ENCODE data around the gene COL21A1. TPM values are rescaled to one million over a fixed set of nuclear protein-coding genes. Genes with fewer than 3 reads are reported as not detected.

The COL21A1 gene
- total RNA-seq, 4 donors from 2014 or later, result 4.2 to 15.2 (median 4.9) TPM

- H3K27ac ChIP-seq, result no peak overlapping the region
- no peaks in the 10 kb centered on the region for H3K9me3 ChIP-seq
- no peaks in the 10 kb centered on the region for H3K4me1 ChIP-seq
- no peak for DNase-seq (ENCODE audit: low spot score in 2 of 2)
- WGBS, result 67% methylated on average over 3 of the region's 3 CpGs
- H3K36me3 ChIP-seq, result no peaks in the 10 kb centered on the region
- TF ChIP-seq POLR2A (IDR thresholded peaks at IDR 0.05) (no peak), CTCF (IDR thresholded peaks at IDR 0.05) (no peak), EP300 (IDR thresholded peaks at IDR 0.05) (no peak)
- no peaks in the 10 kb centered on the region for H3K27me3 ChIP-seq
- no peak overlapping the region for H3K4me3 ChIP-seq
Observed at GRCh38 chr6:56259234-56260077, 12.1 kb upstream of the COL21A1 start.

GRCh38 chr6:56255349-56255748, 8.0 kb upstream of the COL21A1 start:
- no peaks in the 10 kb centered on the region for H3K36me3 ChIP-seq
- no peak overlapping the region for H3K27ac ChIP-seq
- H3K27me3 ChIP-seq, result no peaks in the 10 kb centered on the region
- H3K9me3 ChIP-seq, result no peaks in the 10 kb centered on the region
- no peak for TF ChIP-seq POLR2A (IDR thresholded peaks at IDR 0.05)
- TF ChIP-seq EP300 (IDR thresholded peaks at IDR 0.05), result no peak
- TF ChIP-seq CTCF (IDR thresholded peaks at IDR 0.05), result no peak
- TF ChIP-seq POLR2AphosphoS5 (IDR thresholded peaks at IDR 0.05), result no peak
- WGBS, result 52% methylated on average over 1 of the region's 1 CpG
- DNase-seq (ENCODE audit: low spot score in 2 of 2), result no peak
- H3K4me3 ChIP-seq, result no peak overlapping the region
- no peaks in the 10 kb centered on the region for H3K4me1 ChIP-seq

- Histone ChIP-seq H3K4me3 (no peak overlapping the region), H3K36me3 (no peaks in the 10 kb centered on the region), H3K9me3 (no peaks in the 10 kb centered on the region), H3K27ac (no peak overlapping the region), H3K27me3 (no peaks in the 10 kb centered on the region), H3K4me1 (peaks cover 23% of the 10 kb centered on the region)
- 53% methylated on average over 2 of the region's 2 CpGs for WGBS
- TF ChIP-seq POLR2A (IDR thresholded peaks at IDR 0.05) (no peak), EP300 (IDR thresholded peaks at IDR 0.05) (no peak), CTCF (IDR thresholded peaks at IDR 0.05) (no peak), POLR2AphosphoS5 (IDR thresholded peaks at IDR 0.05) (no peak)
- DNase-seq (ENCODE audit: low spot score in 2 of 2), result no peak
Observed at GRCh38 chr6:56250266-56250665, 2.9 kb upstream of the COL21A1 start.

- 24% methylated on average over 12 of the region's 12 CpGs for WGBS
- Histone ChIP-seq H3K27ac (peak overlapping the region; percentile 57), H3K27me3 (no peaks in the 10 kb centered on the region), H3K4me3 (peak overlapping the region; percentile 55), H3K36me3 (no peaks in the 10 kb centered on the region), H3K9me3 (no peaks in the 10 kb centered on the region), H3K4me1 (peaks cover 46% of the 10 kb centered on the region)
- TF ChIP-seq EP300 (IDR thresholded peaks at IDR 0.05) (no peak), CTCF (IDR thresholded peaks at IDR 0.05) (no peak), POLR2A (IDR thresholded peaks at IDR 0.05) (no peak), POLR2AphosphoS5 (IDR thresholded peaks at IDR 0.05) (no peak)
- DNase-seq (ENCODE audit: low spot score in 2 of 2), result no peak
Observed at GRCh38 chr6:56247654-56248122, 308 bp upstream of the COL21A1 start.

GRCh38 chr6:56246541-56246880, 869 bp downstream of the COL21A1 start:
- Histone ChIP-seq H3K4me1 (peaks cover 46% of the 10 kb centered on the region), H3K36me3 (no peaks in the 10 kb centered on the region), H3K27ac (peak overlapping the region; percentile 57), H3K4me3 (peak overlapping the region; percentile 55), H3K9me3 (no peaks in the 10 kb centered on the region), H3K27me3 (no peaks in the 10 kb centered on the region)
- no peak for DNase-seq (ENCODE audit: low spot score in 2 of 2)
- TF ChIP-seq POLR2AphosphoS5 (IDR thresholded peaks at IDR 0.05) (no peak), POLR2A (IDR thresholded peaks at IDR 0.05) (no peak), EP300 (IDR thresholded peaks at IDR 0.05) (no peak)
- 22% methylated on average over 5 of the region's 5 CpGs for WGBS
